SJSA1 (cell line): Measurements from ENCODE around the gene PPM1E. TPM values are rescaled to one million over a fixed set of nuclear protein-coding genes. Genes with fewer than 3 reads are reported as not detected.
"Not testable (repeated sequence)": the region's sequence is repeated elsewhere in the genome, so short reads cannot be mapped to it uniquely, and the experiment has no call there.

ENCODE experiments used
- DNase-seq, 2 experiments: peaks; one replicate each; pipeline ENCODE4 v3.0.0-alpha.2; 2015 to 2020; ENCODE audit warnings: low spot score in 2 of 2, low read depth in 1 of 2
- H3K27ac ChIP-seq: fragments of 250-450 bp; sonication (Bioruptor Pico); 2 replicates; pipeline ENCODE4 v1.5.1; 2020; ENCODE audit warnings: mild to moderate bottlenecking, moderate library complexity
- H3K27me3 ChIP-seq: fragments of 250-450 bp; sonication (Bioruptor Pico); replicated peaks from 2 replicates; pipeline ENCODE4 v1.5.1; 2020; ENCODE audit warnings: mild to moderate bottlenecking, moderate library complexity
- H3K36me3 ChIP-seq: fragments of 250-450 bp; sonication (Bioruptor Pico); 2 replicates; pipeline ENCODE4 v1.5.1; 2020; ENCODE audit warnings: mild to moderate bottlenecking
- H3K4me1 ChIP-seq: fragments of 250-450 bp; sonication (Bioruptor Pico); replicated peaks from 2 replicates; pipeline ENCODE4 v1.6.1; 2021; ENCODE audit warnings: mild to moderate bottlenecking
- H3K4me3 ChIP-seq: fragments of 250-450 bp; sonication (Bioruptor Pico); 2 replicates; pipeline ENCODE4 v1.5.1; 2020; ENCODE audit warnings: mild to moderate bottlenecking
- H3K9me3 ChIP-seq: fragments of 250-450 bp; sonication (Bioruptor Pico); replicated peaks from 2 replicates; pipeline ENCODE4 v1.5.1; 2020; ENCODE audit warnings: mild to moderate bottlenecking
- total RNA-seq: library from RNA; depleted of rRNA; stranded (reverse); fragments of >200 nt; shearing (Covaris generic); gene quantifications from 2 replicates; pipeline ENCODE4 v1.2.3, GENCODE V29; 2014; rRNA removed

PPM1E gene
- 0.31 and 0.45 TPM in 2 replicates for total RNA-seq

DNA sequence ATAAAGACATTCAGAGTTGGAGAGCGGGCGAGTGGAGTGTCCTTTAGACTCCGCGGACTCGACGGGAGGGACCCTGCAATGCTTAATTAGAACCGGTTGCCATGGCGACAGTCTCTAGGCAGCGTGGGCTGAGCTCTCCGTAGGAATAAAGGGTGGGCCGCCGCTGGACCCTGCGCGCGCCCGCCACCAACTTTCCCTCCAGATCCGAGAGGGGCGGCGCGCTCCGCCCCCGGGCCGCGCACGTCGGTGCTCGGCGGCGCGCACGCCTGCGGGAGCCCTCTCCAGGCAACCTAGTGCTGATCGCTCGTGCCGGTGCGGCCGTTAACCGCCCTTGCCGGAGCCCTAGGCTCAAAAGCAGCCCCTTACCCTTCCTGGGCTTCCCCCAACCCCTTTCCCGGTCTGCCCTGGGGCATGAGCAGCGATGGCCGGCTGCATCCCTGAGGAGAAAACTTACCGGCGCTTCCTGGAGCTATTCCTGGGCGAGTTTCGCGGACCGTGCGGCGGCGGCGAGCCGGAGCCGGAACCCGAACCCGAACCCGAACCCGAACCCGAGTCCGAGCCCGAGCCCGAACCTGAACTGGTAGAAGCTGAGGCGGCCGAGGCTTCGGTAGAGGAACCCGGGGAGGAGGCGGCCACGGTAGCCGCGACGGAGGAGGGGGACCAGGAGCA lies at the start of gene PPM1E:
PPM1E (plus strand) TSS at position 278 of the 669 bp plus-strand sequence.
- H3K27ac ChIP-seq: no peak within 1 kb of the TSS
- H3K4me1 ChIP-seq: peaks cover 18% of the 10 kb centered on the region
- H3K9me3 ChIP-seq: no peaks in the 10 kb centered on the region
- no peaks in the 10 kb centered on the region for H3K36me3 ChIP-seq
- peak within 1 kb of the TSS; percentile 42 for H3K4me3 ChIP-seq
- DNase-seq: peak; percentile 53
- peaks cover 69% of the 10 kb centered on the region for H3K27me3 ChIP-seq

DNA sequence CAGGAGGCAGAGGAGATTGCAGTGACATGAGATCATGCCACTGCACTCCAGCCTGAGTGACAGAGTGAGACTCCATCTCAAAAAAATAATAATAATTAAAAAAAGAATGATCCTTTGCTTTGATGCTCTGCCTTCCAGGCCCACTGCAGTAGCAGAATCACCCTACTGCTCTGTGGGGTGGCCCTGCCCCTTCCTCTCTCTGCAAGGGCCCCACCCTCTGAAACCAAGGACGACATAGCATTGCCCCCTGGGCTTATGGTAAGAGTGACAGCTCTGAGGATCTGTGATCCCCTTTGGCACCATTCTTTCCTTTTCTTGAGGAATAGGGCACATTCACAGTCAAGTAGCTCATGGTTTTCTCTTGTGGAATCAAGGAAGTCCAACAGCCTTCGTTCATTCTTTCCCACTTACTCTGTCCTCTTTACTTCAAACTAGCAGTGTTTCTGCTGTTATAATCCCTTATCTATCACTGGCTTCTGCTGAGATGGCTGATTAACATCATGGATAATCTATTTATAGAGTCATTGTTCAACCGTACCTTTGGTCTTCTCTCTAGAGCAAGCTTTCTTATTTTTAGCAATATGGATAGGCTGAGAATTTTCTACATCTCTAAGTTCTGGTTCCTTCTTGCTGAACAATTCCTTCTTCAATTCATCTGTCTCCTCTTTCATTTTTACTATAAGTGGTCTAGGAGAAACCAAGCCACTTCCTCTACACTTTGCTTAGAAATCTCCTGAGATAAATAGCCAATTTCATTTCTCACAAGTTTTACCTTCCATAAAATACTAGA lies 49.1 kb upstream of the PPM1E start:
- H3K4me3 ChIP-seq: no peak overlapping the region
- peaks cover 25% of the 10 kb centered on the region for H3K36me3 ChIP-seq
- DNase-seq: no peak
- H3K27ac ChIP-seq: no peak overlapping the region
- no peaks in the 10 kb centered on the region for H3K9me3 ChIP-seq
- H3K4me1 ChIP-seq: peaks cover 15% of the 10 kb centered on the region
- H3K27me3 ChIP-seq: no peaks in the 10 kb centered on the region

DNA sequence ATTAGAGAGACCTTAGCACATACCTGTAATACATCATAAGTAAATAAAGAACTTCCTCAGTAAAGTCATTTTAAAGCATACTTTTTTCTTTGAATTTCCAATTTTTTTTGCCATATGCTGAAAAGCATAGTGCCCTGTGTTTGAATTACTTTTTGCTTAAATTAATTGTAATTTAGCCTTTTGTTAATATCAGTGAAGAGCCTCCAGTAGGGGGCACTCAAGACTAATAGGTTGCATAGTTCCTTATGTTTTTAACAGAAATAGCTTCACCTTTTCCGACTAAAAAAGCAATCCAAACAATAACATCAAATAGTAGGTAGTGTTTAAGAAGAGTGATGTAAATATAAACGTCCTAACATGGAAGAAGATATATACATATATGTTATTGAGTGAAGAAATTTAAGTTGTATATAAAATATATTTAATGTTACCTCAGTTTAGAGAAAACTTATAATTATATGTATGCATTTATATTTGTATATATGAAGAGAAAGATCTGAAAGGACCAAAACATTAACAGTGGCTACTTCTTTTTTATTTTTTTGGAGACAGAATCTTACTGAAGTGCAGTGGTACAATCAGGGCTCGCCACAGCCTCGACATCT lies 44.6 kb upstream of the PPM1E start:
- no peaks in the 10 kb centered on the region for H3K27me3 ChIP-seq
- no peak overlapping the region for H3K4me3 ChIP-seq
- H3K27ac ChIP-seq: no peak overlapping the region
- H3K4me1 ChIP-seq: peaks cover 6% of the 10 kb centered on the region
- no peaks in the 10 kb centered on the region for H3K9me3 ChIP-seq
- peak; percentile 53 to 57 for DNase-seq
- H3K36me3 ChIP-seq: peaks cover 23% of the 10 kb centered on the region

DNA sequence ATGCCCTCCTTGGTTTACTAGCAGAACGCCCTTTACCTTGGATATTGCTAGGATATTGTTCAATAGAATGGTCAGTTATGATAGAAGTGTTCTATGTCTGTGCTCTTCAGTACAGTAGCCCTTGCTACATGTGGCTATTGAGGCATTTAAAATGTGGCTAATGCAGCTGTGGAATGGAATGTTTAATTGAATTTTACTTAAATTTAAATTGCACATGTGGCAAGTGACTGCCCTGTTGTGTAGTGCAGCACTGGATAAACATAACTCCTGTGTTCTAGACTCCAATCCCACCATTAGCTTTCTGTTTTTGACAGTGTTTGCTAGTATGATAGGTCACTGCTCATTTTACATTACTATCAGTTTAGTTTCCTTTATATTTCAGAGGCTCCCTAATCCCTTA lies 33.4 kb upstream of the PPM1E start:
- H3K4me1 ChIP-seq: no peaks in the 10 kb centered on the region
- no peaks in the 10 kb centered on the region for H3K9me3 ChIP-seq
- no peaks in the 10 kb centered on the region for H3K27me3 ChIP-seq
- peaks cover 10% of the 10 kb centered on the region for H3K36me3 ChIP-seq
- no peak overlapping the region for H3K27ac ChIP-seq
- no peak overlapping the region for H3K4me3 ChIP-seq
- no peak for DNase-seq

DNA sequence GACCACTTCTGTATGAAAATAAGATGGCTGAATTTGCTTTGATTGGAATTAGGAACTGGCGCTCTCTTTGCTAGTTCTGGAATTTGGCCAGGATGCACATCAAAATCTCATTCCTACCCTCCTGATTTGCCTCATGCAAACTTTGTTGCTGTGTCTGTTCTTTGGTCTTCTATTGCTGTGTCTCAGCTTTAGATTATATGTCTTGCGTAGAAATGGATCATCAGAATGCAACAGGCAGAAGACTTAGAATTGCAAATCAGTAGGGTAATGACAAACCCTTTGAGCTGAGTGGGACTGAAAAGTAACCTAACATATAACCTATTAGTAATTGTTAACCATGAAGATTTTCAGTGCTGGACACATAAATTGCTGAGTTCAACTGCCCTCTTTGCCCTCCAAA lies 33.0 kb upstream of the PPM1E start:
- no peak overlapping the region for H3K27ac ChIP-seq
- H3K9me3 ChIP-seq: no peaks in the 10 kb centered on the region
- peaks cover 10% of the 10 kb centered on the region for H3K36me3 ChIP-seq
- no peaks in the 10 kb centered on the region for H3K4me1 ChIP-seq
- no peak overlapping the region for H3K4me3 ChIP-seq
- no peaks in the 10 kb centered on the region for H3K27me3 ChIP-seq
- no peak for DNase-seq

DNA sequence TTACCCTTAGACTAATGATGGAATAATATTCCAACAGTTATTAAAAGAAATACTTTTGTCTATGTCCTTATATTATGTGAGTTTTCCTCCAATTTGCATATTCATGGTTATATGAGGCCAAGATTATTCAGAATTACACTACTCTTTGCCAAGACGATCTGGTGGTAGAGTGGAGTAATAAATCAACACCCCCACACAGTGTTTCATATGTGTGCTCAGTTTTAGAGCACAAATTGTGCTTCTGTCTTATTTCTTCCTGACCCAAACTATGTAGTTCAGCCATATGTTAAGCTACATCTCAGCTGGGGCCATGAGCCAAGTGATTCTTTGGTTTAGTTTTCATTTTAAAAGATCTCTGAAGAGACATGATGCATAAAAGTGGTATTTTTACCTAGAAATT lies 26.9 kb upstream of the PPM1E start:
- no peaks in the 10 kb centered on the region for H3K27me3 ChIP-seq
- H3K4me3 ChIP-seq: no peak overlapping the region
- no peaks in the 10 kb centered on the region for H3K36me3 ChIP-seq
- no peak overlapping the region for H3K27ac ChIP-seq
- no peaks in the 10 kb centered on the region for H3K9me3 ChIP-seq
- H3K4me1 ChIP-seq: no peaks in the 10 kb centered on the region
- no peak for DNase-seq

DNA sequence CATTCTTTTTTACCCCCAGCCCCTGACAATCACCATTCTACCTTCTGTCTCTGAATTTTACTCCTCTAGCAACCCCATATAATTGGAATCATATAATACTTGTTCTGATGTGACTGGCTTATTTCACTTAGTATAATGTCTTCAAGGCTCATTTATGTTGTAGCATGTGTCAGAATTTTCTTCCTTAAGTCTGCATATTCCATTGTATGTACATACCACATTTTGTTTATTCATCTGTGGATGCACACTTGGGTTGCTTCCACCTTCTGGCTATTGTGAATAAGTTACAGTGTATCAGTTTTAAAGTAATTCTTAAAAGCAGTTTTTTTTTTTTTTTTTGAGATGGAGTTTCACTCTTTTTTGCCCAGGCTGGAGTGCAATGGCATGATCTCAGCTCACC lies 24.7 kb upstream of the PPM1E start:
- no peaks in the 10 kb centered on the region for H3K27me3 ChIP-seq
- H3K36me3 ChIP-seq: no peaks in the 10 kb centered on the region
- DNase-seq: no peak
- no peak overlapping the region for H3K27ac ChIP-seq
- H3K4me3 ChIP-seq: no peak overlapping the region
- H3K4me1 ChIP-seq: no peaks in the 10 kb centered on the region
- no peaks in the 10 kb centered on the region for H3K9me3 ChIP-seq

DNA sequence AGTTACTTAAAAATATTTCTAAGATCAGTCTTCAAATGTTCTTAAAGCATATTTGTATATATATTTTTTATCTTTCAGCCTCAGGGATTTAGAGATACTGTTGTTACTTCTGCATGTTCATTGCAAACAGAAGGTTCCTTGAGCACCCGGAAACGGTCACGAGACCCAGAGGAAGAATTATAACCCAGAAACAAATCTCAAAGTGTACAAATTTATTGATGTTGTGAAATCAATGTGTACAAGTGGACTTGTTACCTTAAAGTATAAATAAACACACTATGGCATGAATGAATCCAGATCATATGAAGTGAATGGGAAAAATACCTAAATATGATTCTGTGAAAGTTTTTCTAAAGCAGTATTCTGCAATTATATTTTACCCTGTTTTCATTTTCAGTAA lies 21.6 kb upstream of the PPM1E start:
- Histone ChIP-seq H3K4me3 (no peak overlapping the region), H3K9me3 (no peaks in the 10 kb centered on the region), H3K27me3 (no peaks in the 10 kb centered on the region), H3K4me1 (no peaks in the 10 kb centered on the region), H3K27ac (no peak overlapping the region), H3K36me3 (no peaks in the 10 kb centered on the region)
- no peak for DNase-seq

DNA sequence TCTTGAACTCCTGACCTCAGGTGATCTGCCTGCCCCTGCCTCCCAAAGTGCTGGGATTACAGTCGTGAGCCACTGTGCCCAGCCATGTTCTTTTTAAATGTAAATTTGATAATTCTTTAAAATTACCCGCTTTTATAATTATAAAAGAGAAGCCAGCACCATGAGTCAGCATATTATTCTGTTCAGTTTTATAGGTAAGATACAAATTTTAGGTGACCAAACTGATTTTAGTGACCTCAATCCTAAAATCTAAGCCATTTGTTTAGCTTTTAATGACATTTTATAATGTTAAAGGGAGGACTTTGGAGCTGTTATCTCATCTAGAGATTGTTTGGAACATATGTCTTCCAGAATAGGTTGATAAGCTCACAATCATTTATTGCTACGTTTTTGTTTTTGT lies 20.8 kb upstream of the PPM1E start:
- Histone ChIP-seq H3K36me3 (no peaks in the 10 kb centered on the region), H3K9me3 (no peaks in the 10 kb centered on the region)
- no peak for DNase-seq

DNA sequence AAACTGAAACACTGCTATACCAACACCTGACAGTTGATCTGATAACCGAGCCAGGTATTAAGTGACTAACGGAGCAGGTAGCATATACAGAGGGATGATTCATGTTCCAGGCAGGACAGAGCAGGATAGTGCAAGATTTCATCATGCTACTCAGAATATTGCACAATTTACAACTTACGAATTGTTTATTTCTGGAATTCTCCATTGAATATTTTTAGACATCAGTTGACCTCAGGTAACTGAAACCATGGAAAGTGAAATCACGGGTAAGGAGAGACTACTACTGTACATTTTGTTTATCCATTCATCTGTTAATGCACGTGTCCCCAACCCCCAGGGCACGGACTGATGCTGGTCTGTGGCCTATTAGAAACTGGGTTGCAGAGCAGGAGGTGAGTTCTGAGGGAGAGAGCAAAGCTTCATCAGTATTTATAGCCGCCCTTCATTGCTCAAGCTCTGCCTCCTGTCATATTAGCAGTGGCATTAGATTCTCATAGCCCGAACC lies 14.5 kb upstream of the PPM1E start:
- Histone ChIP-seq H3K36me3 (no peaks in the 10 kb centered on the region), H3K4me1 (no peaks in the 10 kb centered on the region), H3K4me3 (no peak overlapping the region), H3K27me3 (no peaks in the 10 kb centered on the region), H3K9me3 (no peaks in the 10 kb centered on the region), H3K27ac (no peak overlapping the region)
- no peak for DNase-seq

More for the DNA sequence above, 20.8 kb upstream of the PPM1E start:
- no peaks in the 10 kb centered on the region for H3K4me1 ChIP-seq
- H3K27ac ChIP-seq: no peak overlapping the region
- H3K27me3 ChIP-seq: no peaks in the 10 kb centered on the region
- H3K4me3 ChIP-seq: no peak overlapping the region

DNA sequence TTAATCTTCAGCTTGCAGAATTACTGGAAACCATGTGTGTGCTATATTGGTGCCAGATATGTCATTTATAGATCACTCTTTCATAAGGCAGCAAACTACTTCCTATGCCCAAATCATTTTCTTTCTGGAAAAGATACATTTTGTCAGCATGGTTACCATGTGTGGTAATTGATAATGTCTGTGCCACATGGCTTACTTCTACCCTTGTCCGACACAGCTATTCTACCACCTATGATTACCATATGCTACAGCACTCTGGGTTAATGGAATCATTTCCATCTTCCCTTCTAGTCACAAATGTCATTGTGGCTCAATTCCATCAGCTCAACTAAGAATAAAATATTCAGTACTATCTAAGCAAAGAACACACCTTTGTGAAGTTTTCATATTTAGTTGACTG lies 8.0 kb upstream of the PPM1E start:
- Histone ChIP-seq H3K4me3 (no peak overlapping the region), H3K27ac (no peak overlapping the region), H3K36me3 (no peaks in the 10 kb centered on the region), H3K4me1 (no peaks in the 10 kb centered on the region), H3K27me3 (0 out of 2 replicates have a peak, but pooled peaks cover 2% of the 10 kb centered on the region), H3K9me3 (no peaks in the 10 kb centered on the region)
- no peak for DNase-seq

DNA sequence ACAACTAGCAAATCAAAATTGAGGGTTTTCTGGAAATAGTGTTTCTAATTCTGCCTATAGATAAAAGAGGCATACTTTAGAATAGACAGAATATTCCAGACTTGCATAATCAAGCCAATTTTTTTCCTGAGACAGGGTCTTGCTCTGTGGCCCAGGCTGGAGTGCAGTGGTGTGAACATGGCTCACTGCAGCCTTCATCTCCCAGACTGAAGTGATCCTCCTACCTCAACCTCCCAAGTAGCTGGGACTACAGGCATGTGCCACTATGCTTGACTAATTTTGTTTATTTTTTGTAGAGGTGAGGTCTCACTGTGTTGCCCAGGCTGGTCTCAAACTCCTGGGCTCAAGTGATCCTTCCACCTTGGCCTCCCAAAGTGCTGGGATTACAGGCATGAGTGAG lies 6.0 kb upstream of the PPM1E start:
- H3K4me3 ChIP-seq, H3K4me1 ChIP-seq, H3K9me3 ChIP-seq, H3K27ac ChIP-seq, H3K36me3 ChIP-seq, DNase-seq: not testable (repeated sequence)
- H3K27me3 ChIP-seq: peaks cover 13% of the 10 kb centered on the region; the same call in 1 of the 2 replicates

DNA sequence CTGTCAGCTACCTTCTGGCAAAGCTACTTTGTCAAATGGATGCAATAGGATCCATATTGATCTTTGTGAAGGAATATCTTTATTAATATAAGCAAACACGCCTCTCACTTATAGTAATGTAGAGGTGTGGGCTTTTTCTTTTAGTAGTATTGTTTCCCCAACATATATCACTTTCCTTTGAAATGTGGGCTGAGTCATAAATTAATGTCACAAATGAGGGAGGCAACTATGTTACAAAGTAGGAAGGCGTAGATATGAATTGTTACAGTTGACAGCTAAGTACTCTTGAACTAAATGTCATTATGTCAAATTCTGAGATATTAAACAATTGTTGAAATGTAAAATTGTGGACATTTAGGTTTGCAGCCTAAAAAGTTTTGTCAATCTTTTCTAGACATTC lies 2.6 kb upstream of the PPM1E start:
- H3K36me3 ChIP-seq: no peaks in the 10 kb centered on the region
- no peak overlapping the region for H3K4me3 ChIP-seq
- peaks cover 44% of the 10 kb centered on the region for H3K27me3 ChIP-seq
- no peak overlapping the region for H3K27ac ChIP-seq
- peaks cover 18% of the 10 kb centered on the region for H3K4me1 ChIP-seq
- no peak for DNase-seq
- H3K9me3 ChIP-seq: no peaks in the 10 kb centered on the region

DNA sequence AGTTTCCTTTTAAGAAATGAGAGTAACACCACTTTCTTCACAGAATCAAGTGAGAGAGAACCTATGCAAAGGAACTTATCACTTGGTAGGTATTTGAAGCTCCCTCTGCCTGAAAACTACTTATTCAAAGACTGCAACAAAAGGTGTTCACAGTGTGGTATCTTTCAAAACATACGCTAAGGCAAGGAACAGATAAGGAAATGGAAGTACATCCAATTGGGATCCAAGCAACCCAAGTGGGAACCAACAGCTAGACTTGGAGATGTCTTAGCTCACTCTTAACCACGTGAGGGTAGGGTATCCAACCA lies 431 bp upstream of the PPM1E start:
- Histone ChIP-seq H3K4me1 (peaks cover 18% of the 10 kb centered on the region), H3K27me3 (peaks cover 64% of the 10 kb centered on the region), H3K27ac (no peak overlapping the region), H3K4me3 (peak overlapping the region; percentile 42), H3K9me3 (no peaks in the 10 kb centered on the region), H3K36me3 (no peaks in the 10 kb centered on the region)
- DNase-seq: no peak
